K562 (cell line): ENCODE results near the gene DAGLA. TPM values are rescaled to one million over a fixed set of nuclear protein-coding genes. Genes with fewer than 3 reads are reported as not detected.

ENCODE experiments used
- CEBPG ChIP-seq, 3 experiments: fragments of 200-800 bp in 1 of 3; sonication (Bioruptor generic) in 1 of 3; sonication (generic) in 1 of 3; formaldehyde crosslinking in 1 of 3; IDR thresholded peaks in 2 of 3; conservative IDR thresholded peaks in 1 of 3; 2 replicates each; pipeline versions ENCODE4 v1.6.1 to v1.8.0; 2016 to 2022; ENCODE audit warnings: missing compliant biosample characterization in 2 of 3, missing genetic modification characterization in 2 of 3, mild to moderate bottlenecking in 1 of 3, missing genetic modification reagents in 1 of 3
- CGGBP1 ChIP-seq: fragments of 250-450 bp; sonication (Bioruptor Pico); IDR thresholded peaks from 2 replicates; pipeline ENCODE4 v1.9.0; 2021; ENCODE audit warnings: mild to moderate bottlenecking
- MCM7 ChIP-seq, 2 experiments: fragments of 450-650 bp; IDR thresholded peaks; 2 replicates each; pipeline ENCODE4 v1.6.1; 2016 to 2018
- PBX2 ChIP-seq, 2 experiments: IDR thresholded peaks in 1 of 2; conservative IDR thresholded peaks in 1 of 2; 2 replicates each; pipeline ENCODE4 v1.6.1; 2016; ENCODE audit warnings: low read depth in 2 of 2, mild to moderate bottlenecking in 1 of 2, missing compliant biosample characterization in 1 of 2, missing genetic modification characterization in 1 of 2, moderate library complexity in 1 of 2
- POLR3G ChIP-seq: IDR thresholded peaks from 2 replicates; pipeline ENCODE4 v1.6.1; 2011; ENCODE audit not compliant: insufficient read length, insufficient replicate concordance; ENCODE audit errors: extremely low read depth
- PTRF ChIP-seq: fragments of 450-650 bp; IDR thresholded peaks from 2 replicates; pipeline ENCODE4 v1.6.1; 2016; ENCODE audit warnings: mild to moderate bottlenecking, missing genetic modification characterization, missing compliant biosample characterization
- REST ChIP-seq, 2 experiments: fragments of 450-650 bp; formaldehyde crosslinking in 1 of 2; IDR thresholded peaks; 2 replicates each; pipeline versions ENCODE4 v1.4.0 to v1.6.1; 2014 to 2020; ENCODE audit warnings: mild to moderate bottlenecking in 2 of 2, borderline replicate concordance in 1 of 2, low read depth in 1 of 2
- RHOXF2B ChIP-seq: fragments of 250-450 bp; sonication (Bioruptor Pico); conservative IDR thresholded peaks from 2 replicates; pipeline ENCODE4 v1.5.1; 2021
- SMAD3 ChIP-seq: fragments of 450-650 bp; formaldehyde crosslinking; conservative IDR thresholded peaks from 2 replicates; pipeline ENCODE4 v1.4.0; 2020; ENCODE audit warnings: mild to moderate bottlenecking
- XRCC3 ChIP-seq: fragments of 450-650 bp; IDR thresholded peaks from 2 replicates; pipeline ENCODE4 v1.6.1; 2017; ENCODE audit warnings: mild to moderate bottlenecking, moderate library complexity
- YY1 ChIP-seq, 3 experiments: IDR thresholded peaks; 2 replicates each; pipeline ENCODE4 v1.6.1; 2011; ENCODE audit warnings: low read length in 2 of 3, mild to moderate bottlenecking in 2 of 3, moderate library complexity in 2 of 3, borderline replicate concordance in 1 of 3, control low read depth in 1 of 3, low read depth in 1 of 3; ENCODE audit not compliant: insufficient read depth in 3 of 3, insufficient replicate concordance in 2 of 3, control insufficient read depth in 1 of 3, insufficient read length in 1 of 3; ENCODE audit errors: extremely low read depth in 1 of 3
- ZNF436 ChIP-seq: fragments of 250-450, 450-650 bp; sonication (Bioruptor Pico); formaldehyde crosslinking; IDR thresholded peaks from 2 replicates; pipeline ENCODE4 v1.7.0; 2020; ENCODE audit warnings: mild to moderate bottlenecking
- polyA plus RNA-seq, 8 experiments: library from polyadenylated mRNA; depleted of rRNA in 4 of 8; stranded (reverse) in 5 of 8; unstranded in 3 of 8; fragments of >200 nt; fragmentation: Nextera tagmentation in 2 of 8; fragmentation: Illumina TruSeq in 1 of 8; extraction: Ambion mirVana in 2 of 8; extraction: Trizol in 1 of 8; gene quantifications; 2 replicates each; pipeline versions ENCODE4 v1.2.1 to v1.2.3, GENCODE V29; 2011 to 2014; ENCODE audit warnings: inconsistent platforms in 1 of 8, missing spikeins in 1 of 8
- total RNA-seq, 7 experiments: library from RNA; depleted of rRNA in 6 of 7; stranded (reverse); fragments of >200 nt in 6 of 7; fragmentation: Illumina TruSeq in 2 of 7; extraction: Trizol in 2 of 7; gene quantifications; 2 replicates each; pipeline versions ENCODE4 v1.2.1 to v1.2.3, GENCODE V29; 2011 to 2021; ENCODE audit warnings: low replicate concordance in 1 of 7

The DAGLA gene
- total and polyA plus RNA-seq, 9 of the 15 experiments (the other 6 are each of a cell fraction or from before 2014, with no cell fraction given) = 0.03 to 0.16 (median 0.04) TPM; not detected in 4

GRCh38 chr11:61776561-61777075 lies 96.4 kb downstream of the DAGLA start (continued):
- no peak for TF ChIP-seq XRCC3
- TF ChIP-seq MCM7 (IDR thresholded peaks at IDR 0.05) = no peak
- no peak for TF ChIP-seq RHOXF2B (CRISPR knock-in tag)
- no peak for TF ChIP-seq ZNF436 (CRISPR knock-in tag)
- TF ChIP-seq CGGBP1 (CRISPR knock-in tag) = no peak
- no peak for TF ChIP-seq YY1 (IDR thresholded peaks at IDR 0.05; ENCODE audit: borderline replicate concordance in 1 of 3, control insufficient read depth in 1 of 3, extremely low read depth in 1 of 3, insufficient read depth in 3 of 3, insufficient read length in 1 of 3, insufficient replicate concordance in 2 of 3, low read depth in 1 of 3, low read length in 2 of 3)
- peak; percentile 80 for TF ChIP-seq REST (IDR thresholded peaks at IDR 0.05; ENCODE audit: borderline replicate concordance)
- TF ChIP-seq REST (CRISPR knock-in tag; IDR thresholded peaks at IDR 0.05; ENCODE audit: low read depth) = no peak
- TF ChIP-seq POLR3G = no peak
- TF ChIP-seq PBX2 (CRISPR knock-in tag; IDR thresholded peaks at IDR 0.05; ENCODE audit: low read depth) = no peak
- TF ChIP-seq PBX2 (tag; conservative IDR thresholded peaks at IDR 0.05; ENCODE audit: low read depth) = no peak
- TF ChIP-seq CEBPG (CRISPR knock-in tag; IDR thresholded peaks at IDR 0.05) = no peak
- no peak for TF ChIP-seq CEBPG (tag; conservative IDR thresholded peaks at IDR 0.05 in 1 of 2, IDR thresholded peaks at IDR 0.05 in 1 of 2)
- TF ChIP-seq PTRF (tag) = no peak
- TF ChIP-seq SMAD3 = no peak
